ENCODE results near the gene ARHGAP15. TPM values are rescaled to one million over a fixed set of nuclear protein-coding genes. Genes with fewer than 3 reads are reported as not detected.

ARHGAP15 gene
- total RNA-seq, 2 experiments from 2014 or later, result 71.3 to 72.8 TPM

DNA sequence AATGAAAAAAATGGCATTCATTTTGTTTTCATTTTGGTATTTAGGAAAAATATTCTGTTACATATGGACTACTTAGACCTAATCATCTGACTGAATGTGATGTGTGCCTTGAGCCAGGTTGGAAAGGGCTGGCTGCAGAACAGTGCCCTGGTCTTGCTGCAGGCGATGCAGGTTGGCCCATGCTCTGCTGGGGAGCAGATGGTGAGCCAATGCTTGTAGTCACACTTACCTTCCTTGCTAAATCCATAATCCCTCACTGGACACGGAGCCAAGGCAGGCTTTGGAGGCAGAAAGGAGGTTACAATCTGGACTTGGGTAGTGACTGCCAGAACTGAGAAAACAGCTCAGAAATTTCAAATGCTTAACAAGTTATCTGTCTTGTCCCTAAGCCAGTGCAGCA, 228.7 kb downstream of the ARHGAP15 start:
- Mint-ChIP-seq H3K27ac (no peak overlapping the region), H3K27me3 (no peaks in the 10 kb centered on the region), H3K36me3 (ENCODE audit: low read depth) (peaks cover 7% of the 10 kb centered on the region), H3K4me1 (ENCODE audit: low read depth) (peaks cover 17% of the 10 kb centered on the region), H3K9me3 (no peaks in the 10 kb centered on the region), H3K4me3 (no peak overlapping the region)
- no peak for TF ChIP-seq CTCF (IDR thresholded peaks at IDR 0.05)
- no peak for ATAC-seq
- CTCF ChIA-PET, result no interaction called here
- intact Hi-C loops (cut with micrococcal nuclease), result no loop called here
- no peak for DNase-seq
- POLR2A ChIA-PET, result interaction anchor here (1.2 kb wide), 1 partner anchor 16 kb away, joined by 8 read pairs; no protein-coding TSS in a partner anchor

DNA sequence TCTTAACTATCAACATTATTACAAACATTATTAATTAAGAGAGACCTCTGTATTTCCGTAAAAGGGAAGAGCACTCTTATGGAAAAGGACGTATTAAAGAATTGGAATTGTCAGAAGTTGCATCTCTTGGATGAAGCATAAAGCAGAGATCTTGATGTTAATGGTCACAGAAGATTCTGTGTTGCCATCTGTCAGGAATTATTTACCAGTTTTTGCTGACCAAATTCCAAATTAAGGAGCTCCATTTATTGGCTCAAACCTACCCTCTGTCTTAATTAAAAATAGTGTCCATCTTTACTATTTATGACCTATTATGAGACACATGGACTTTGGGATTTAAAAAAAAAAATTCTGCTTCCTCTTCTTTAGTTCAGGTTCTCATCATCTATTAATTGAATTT, 232.1 kb downstream of the ARHGAP15 start:
- no peak for DNase-seq
- POLR2A ChIA-PET, result no interaction called here
- intact Hi-C loops (cut with micrococcal nuclease), result no loop called here
- no peak for ATAC-seq
- TF ChIP-seq CTCF (IDR thresholded peaks at IDR 0.05), result no peak
- Mint-ChIP-seq H3K4me3 (no peak overlapping the region), H3K27me3 (no peaks in the 10 kb centered on the region), H3K36me3 (ENCODE audit: low read depth) (peaks cover 4% of the 10 kb centered on the region), H3K27ac (no peak overlapping the region), H3K9me3 (no peaks in the 10 kb centered on the region), H3K4me1 (ENCODE audit: low read depth) (peaks cover 12% of the 10 kb centered on the region)
- CTCF ChIA-PET, result interaction anchor here (0.6 kb wide), 1 partner anchor 77 kb away, joined by 3 read pairs; no protein-coding TSS in a partner anchor

GRCh38 chr2:143371616-143372015, 242.4 kb downstream of the ARHGAP15 start:
- POLR2A ChIA-PET, result no interaction called here
- Mint-ChIP-seq H3K4me3 (no peak overlapping the region), H3K27me3 (no peaks in the 10 kb centered on the region), H3K36me3 (ENCODE audit: low read depth) (peaks cover 13% of the 10 kb centered on the region), H3K27ac (no peak overlapping the region), H3K4me1 (ENCODE audit: low read depth) (peaks cover 22% of the 10 kb centered on the region), H3K9me3 (no peaks in the 10 kb centered on the region)
- CTCF ChIA-PET, result no interaction called here
- no peak for TF ChIP-seq CTCF (IDR thresholded peaks at IDR 0.05)
- intact Hi-C loops (cut with micrococcal nuclease), result no loop called here
- DNase-seq (no peak), ATAC-seq (no peak)

- no peak overlapping the region for H3K4me3 Mint-ChIP-seq
- ChIA-PET POLR2A (no interaction called here), CTCF (interaction anchor here (0.9 kb wide), 1 partner anchor 9 kb away, joined by 4 read pairs; no protein-coding TSS in a partner anchor)
- DNase-seq (no peak), ATAC-seq (no peak)
- H3K4me1 Mint-ChIP-seq (ENCODE audit: low read depth), result peaks cover 13% of the 10 kb centered on the region
- H3K27ac Mint-ChIP-seq, result no peak overlapping the region
- no peak for TF ChIP-seq CTCF (IDR thresholded peaks at IDR 0.05)
- peaks cover 9% of the 10 kb centered on the region for H3K36me3 Mint-ChIP-seq (ENCODE audit: low read depth)
- no peaks in the 10 kb centered on the region for H3K9me3 Mint-ChIP-seq
- H3K27me3 Mint-ChIP-seq, result no peaks in the 10 kb centered on the region
- intact Hi-C loops (cut with micrococcal nuclease), result no loop called here
These were observed 246.2 kb downstream of the ARHGAP15 start for GRCh38 chr2:143375384-143375880.

DNA sequence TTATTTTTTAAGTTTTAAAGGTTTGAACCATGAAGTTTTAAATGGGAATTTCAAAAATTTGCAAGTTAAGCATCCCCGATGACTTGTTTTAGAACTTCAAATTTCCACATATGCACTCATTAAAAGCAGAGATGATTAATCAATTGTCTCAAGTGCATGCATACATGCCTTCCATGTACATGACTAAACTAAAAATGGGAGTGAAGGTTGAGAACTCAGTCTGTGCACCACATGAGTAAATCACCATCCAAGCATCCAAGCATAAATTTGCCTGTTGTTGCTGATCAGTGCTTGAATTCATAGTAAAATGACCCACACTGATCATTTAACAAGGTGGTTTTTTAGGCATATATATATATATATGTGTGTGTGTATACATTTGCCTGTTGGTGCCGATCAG, 249.8 kb downstream of the ARHGAP15 start:
- POLR2A ChIA-PET, result no interaction called here
- peaks cover 22% of the 10 kb centered on the region for H3K4me1 Mint-ChIP-seq (ENCODE audit: low read depth)
- no peak for TF ChIP-seq CTCF (IDR thresholded peaks at IDR 0.05)
- peaks cover 12% of the 10 kb centered on the region for H3K36me3 Mint-ChIP-seq (ENCODE audit: low read depth)
- intact Hi-C loops (cut with micrococcal nuclease), result no loop called here
- CTCF ChIA-PET, result no interaction called here
- no peak overlapping the region for H3K4me3 Mint-ChIP-seq
- DNase-seq (no peak), ATAC-seq (no peak)
- no peaks in the 10 kb centered on the region for H3K9me3 Mint-ChIP-seq
- no peaks in the 10 kb centered on the region for H3K27me3 Mint-ChIP-seq
- H3K27ac Mint-ChIP-seq, result no peak overlapping the region
